Purkinje cell (primary cell): ENCODE results near the gene DMC1. TPM values are rescaled to one million over a fixed set of nuclear protein-coding genes. Genes with fewer than 3 reads are reported as not detected.

ENCODE experiments used
- polyA plus RNA-seq: library from polyadenylated mRNA; unstranded; fragments of >200 nt; fragmentation: Nextera tagmentation; gene quantifications from 2 replicates; pipeline ENCODE4 v1.2.1, GENCODE V29; 2014

The DMC1 gene, protein sequence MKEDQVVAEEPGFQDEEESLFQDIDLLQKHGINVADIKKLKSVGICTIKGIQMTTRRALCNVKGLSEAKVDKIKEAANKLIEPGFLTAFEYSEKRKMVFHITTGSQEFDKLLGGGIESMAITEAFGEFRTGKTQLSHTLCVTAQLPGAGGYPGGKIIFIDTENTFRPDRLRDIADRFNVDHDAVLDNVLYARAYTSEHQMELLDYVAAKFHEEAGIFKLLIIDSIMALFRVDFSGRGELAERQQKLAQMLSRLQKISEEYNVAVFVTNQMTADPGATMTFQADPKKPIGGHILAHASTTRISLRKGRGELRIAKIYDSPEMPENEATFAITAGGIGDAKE
- polyA plus RNA-seq: 0.23 TPM in 1 of 2 replicates, not detected in the other

GRCh38 chr22:38569972-38570778 lies at the start of gene DMC1:
DMC1 (minus strand) TSS chr22:38570183; CDS start chr22:38568256, 1,927 bp downstream.

DNA sequence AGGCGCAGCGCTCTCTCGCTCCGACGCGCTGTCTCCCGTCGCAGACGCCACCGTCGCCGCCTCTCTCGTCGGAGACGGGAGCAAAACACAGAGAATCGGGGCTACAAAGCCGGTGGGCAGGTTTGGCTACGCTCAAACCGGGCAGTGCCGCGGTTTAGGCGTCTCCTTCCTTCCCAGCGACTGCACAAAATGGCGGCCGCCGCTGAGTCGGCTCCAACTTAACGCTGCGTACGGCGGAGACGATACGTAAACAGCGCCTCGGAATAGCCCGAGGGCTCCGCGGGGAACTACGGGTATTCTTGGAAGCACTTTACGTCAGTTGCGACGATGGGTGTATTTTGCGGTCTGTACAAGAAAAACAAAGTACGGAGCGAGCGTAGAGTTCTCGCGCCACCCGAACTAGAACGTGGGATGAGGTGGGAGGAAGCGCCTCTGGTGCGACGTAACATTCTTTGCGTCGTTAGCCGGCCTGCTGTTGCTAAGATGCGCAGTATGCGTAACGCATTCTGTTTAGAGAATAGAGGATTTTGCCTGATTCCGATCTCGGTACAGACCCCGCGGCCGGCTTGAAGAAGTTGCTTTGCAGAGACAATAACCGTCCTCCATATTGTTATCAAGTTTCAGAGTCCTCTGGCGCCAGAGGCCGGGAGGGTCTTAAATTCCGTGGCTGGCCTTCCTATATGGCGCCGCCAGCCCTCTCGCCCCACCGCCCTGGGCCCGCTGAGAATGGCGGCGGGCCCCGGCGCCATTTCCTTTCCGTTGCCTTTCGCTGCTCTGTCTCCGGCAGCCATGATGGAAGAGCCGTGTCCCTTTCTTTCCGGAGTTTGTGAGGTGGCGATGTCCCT lies 63.6 kb downstream of the DMC1 start, which contains the start of gene DDX17:
Gene DDX17 (minus strand): TSS at position 194 of the 845 bp plus-strand sequence.

Other genes starting within 250 kb of the DMC1 start
- not detected in 2 replicates for gene KCNJ4, start 115.0 kb downstream of the DMC1 start, polyA plus RNA-seq
- 0.45 and 0.77 TPM in 2 replicates for gene KDELR3, start 102.1 kb downstream of the DMC1 start, polyA plus RNA-seq
- 49.6 and 55.8 TPM in 2 replicates for gene DDX17, start 63.9 kb downstream of the DMC1 start, polyA plus RNA-seq
- gene FAM227A, start 86.2 kb upstream of the DMC1 start, polyA plus RNA-seq: 0.07 and 0.93 TPM in 2 replicates
- 25.2 and 30.7 TPM in 2 replicates for gene CBY1, start 86.5 kb upstream of the DMC1 start, polyA plus RNA-seq
- 90.9 and 96.0 TPM in 2 replicates for gene TOMM22, start 111.8 kb upstream of the DMC1 start, polyA plus RNA-seq
- gene JOSD1, start 130.8 kb upstream of the DMC1 start, polyA plus RNA-seq: 2.6 and 6.2 TPM in 2 replicates
- gene GTPBP1, start 135.8 kb upstream of the DMC1 start, polyA plus RNA-seq: 0.63 and 1.3 TPM in 2 replicates
- 0.22 and 0.24 TPM in 2 replicates for gene SUN2, start 185.8 kb upstream of the DMC1 start, polyA plus RNA-seq
- gene DNAL4, start 224.0 kb upstream of the DMC1 start, polyA plus RNA-seq: 5.3 and 6.1 TPM in 2 replicates